GM23338 (cell line): ENCODE results near the gene SPRR2A. TPM values are rescaled to one million over a fixed set of nuclear protein-coding genes. Genes with fewer than 3 reads are reported as not detected.

Experiments
- ATAC-seq: fragments of 200-7000 bp; cut with Tn5 transposase; 3 replicates; pipeline ENCODE4 v1.9.1; 2020
- DNase-seq: peaks from one replicate; pipeline ENCODE4 v3.0.0-alpha.2; 2015; ENCODE audit warnings: low spot score
- H2AFZ ChIP-seq: fragments of 200-600 bp; sonication (generic); 2 replicates; pipeline ENCODE4 v1.8.0; 2016; ENCODE audit warnings: antibody characterized with exemption, mild to moderate bottlenecking, moderate library complexity
- H3F3A ChIP-seq: fragments of 200-600 bp; sonication (generic); replicated peaks from 2 replicates; pipeline ENCODE4 v1.8.0; 2017; ENCODE audit warnings: antibody characterized with exemption, mixed run types, low read depth
- H3K27ac ChIP-seq: fragments of 200-600 bp; sonication (generic); 2 replicates; pipeline ENCODE4 v1.6.1; 2016; ENCODE audit warnings: low read depth
- H3K27me3 ChIP-seq: fragments of 200-600 bp; sonication (generic); 2 replicates; pipeline ENCODE4 v1.8.0; 2016; ENCODE audit warnings: mild to moderate bottlenecking, mixed run types, moderate library complexity; ENCODE audit not compliant: insufficient read depth
- H3K36me3 ChIP-seq: fragments of 200-600 bp; sonication (generic); 2 replicates; pipeline ENCODE4 v1.8.0; 2016; ENCODE audit warnings: mild to moderate bottlenecking; ENCODE audit not compliant: insufficient read depth
- H3K4me1 ChIP-seq: fragments of 200-600 bp; sonication (generic); 2 replicates; pipeline ENCODE4 v1.8.0; 2016; ENCODE audit warnings: mild to moderate bottlenecking, moderate library complexity; ENCODE audit not compliant: insufficient read depth
- H3K4me2 ChIP-seq: fragments of 200-600 bp; sonication (generic); 2 replicates; pipeline ENCODE4 v1.7.1; 2017; ENCODE audit warnings: mixed run types
- H3K4me3 ChIP-seq: fragments of 200-600 bp; sonication (generic); 2 replicates; pipeline ENCODE4 v1.6.1; 2016; ENCODE audit warnings: mixed run types
- H3K79me2 ChIP-seq: fragments of 200-600 bp; sonication (generic); replicated peaks from 2 replicates; pipeline ENCODE4 v1.8.0; 2017; ENCODE audit warnings: mild to moderate bottlenecking; ENCODE audit not compliant: insufficient read depth
- H3K9me2 ChIP-seq: fragments of 200-600 bp; sonication (generic); 2 replicates; pipeline ENCODE4 v1.8.0; 2017; ENCODE audit not compliant: insufficient read depth
- H4K20me1 ChIP-seq: fragments of 200-600 bp; sonication (generic); replicated peaks from 2 replicates; pipeline ENCODE4 v1.8.0; 2017; ENCODE audit warnings: mild to moderate bottlenecking; ENCODE audit not compliant: insufficient read depth
- H3K27ac Mint-ChIP-seq: 2 replicates; pipeline ENCODE4 v1.8.0; 2020; ENCODE audit warnings: inconsistent platforms, mild to moderate bottlenecking, moderate library complexity, mixed read lengths
- H3K27me3 Mint-ChIP-seq: 3 replicates; pipeline ENCODE4 v1.8.0; 2022; ENCODE audit warnings: low read depth, mild to moderate bottlenecking, moderate library complexity, mixed read lengths, inconsistent platforms; ENCODE audit not compliant: insufficient read depth, poor library complexity
- H3K36me3 Mint-ChIP-seq: 3 replicates; pipeline ENCODE4 v1.8.0; 2021; ENCODE audit warnings: low read depth, mild to moderate bottlenecking, inconsistent platforms, moderate library complexity, mixed read lengths
- H3K4me1 Mint-ChIP-seq: 3 replicates; pipeline ENCODE4 v1.8.0; 2020; ENCODE audit warnings: mild to moderate bottlenecking, inconsistent platforms, mixed read lengths
- H3K4me3 Mint-ChIP-seq: 3 replicates; pipeline ENCODE4 v1.8.0; 2021; ENCODE audit warnings: moderate library complexity, mild to moderate bottlenecking, inconsistent platforms, mixed read lengths
- H3K9me3 Mint-ChIP-seq: 3 replicates; pipeline ENCODE4 v1.8.0; 2020; ENCODE audit warnings: moderate library complexity, mild to moderate bottlenecking, inconsistent platforms, mixed read lengths
- EZH2 ChIP-seq: fragments of 200-600 bp; sonication (generic); IDR thresholded peaks from one replicate; pipeline ENCODE4 v1.8.0; 2017; ENCODE audit warnings: antibody characterized with exemption, mild to moderate bottlenecking, low read depth; ENCODE audit not compliant: unreplicated experiment
- NANOG ChIP-seq: IDR thresholded peaks from 2 replicates; pipeline ENCODE4 v1.6.1; 2016; ENCODE audit warnings: antibody characterized with exemption, borderline replicate concordance
- POLR2AphosphoS5 ChIP-seq: IDR thresholded peaks from 2 replicates; pipeline ENCODE4 v1.6.1; 2016; ENCODE audit warnings: antibody characterized with exemption, low read depth
- ZNF462 ChIP-seq: fragments of 250-450 bp; sonication (Bioruptor Pico); IDR thresholded peaks from 2 replicates; pipeline ENCODE4 v1.5.0; 2020; ENCODE audit warnings: mild to moderate bottlenecking, moderate library complexity
- polyA plus RNA-seq: library from polyadenylated mRNA; unstranded; fragments of >200 nt; fragmentation: Nextera tagmentation; extraction: Ambion mirVana; gene quantifications from 2 replicates; pipeline ENCODE4 v1.2.1, GENCODE V29; 2016
- total RNA-seq: library from RNA; depleted of rRNA; stranded (reverse); fragments of >200 nt; shearing (Covaris generic); gene quantifications from 2 replicates; pipeline ENCODE4 v1.2.3, GENCODE V29; 2014
- TF ChIP-seq, protein P1 (sequence below): IDR thresholded peaks from one replicate; pipeline ENCODE4 v1.6.1; 2018; ENCODE audit warnings: antibody characterized with exemption; ENCODE audit not compliant: unreplicated experiment

The SPRR2A gene
- total and polyA plus RNA-seq, 2 experiments from 2014 or later: not detected

DNA sequence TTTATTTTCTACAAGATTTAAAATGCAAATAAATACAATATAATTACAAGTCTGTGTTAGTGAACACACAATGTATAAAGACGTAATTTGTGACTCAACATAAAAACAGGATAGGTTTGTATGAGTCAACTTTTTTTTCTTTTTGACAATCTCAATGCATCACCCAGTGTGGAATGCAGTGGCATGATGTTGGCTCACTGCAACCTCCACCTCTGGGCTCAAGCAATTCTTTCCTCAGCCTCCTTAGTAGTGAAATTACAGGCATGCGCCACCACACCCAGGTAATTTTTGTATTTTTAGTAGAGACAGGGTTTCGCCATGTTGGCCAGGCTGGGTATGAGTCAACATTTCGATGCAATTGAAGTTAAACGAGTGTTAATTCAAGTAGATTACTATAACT lies 42.9 kb upstream of the SPRR2A start (continued):
- TF ChIP-seq ZNF462 (CRISPR knock-in tag) (no peak), EZH2 (no peak), NANOG (no peak)

- Mint-ChIP-seq H3K9me3 (no peaks in the 10 kb centered on the region; the same call in 2 of the 3 replicates), H3K27ac (no peak overlapping the region), H3K36me3 (no peaks in the 10 kb centered on the region), H3K4me3 (no peak overlapping the region), H3K27me3 (peaks cover 4% of the 10 kb centered on the region), H3K4me1 (no peaks in the 10 kb centered on the region; the same call in 2 of the 3 replicates)
- Histone ChIP-seq H3K79me2 (no peaks in the 10 kb centered on the region), H3K9me2 (no peaks in the 10 kb centered on the region), H3K27me3 (no peaks in the 10 kb centered on the region), H3K4me3 (no peak overlapping the region), H3F3A (no peaks in the 10 kb centered on the region), H2AFZ (no peak overlapping the region), H3K27ac (no peak overlapping the region), H3K4me1 (no peaks in the 10 kb centered on the region), H3K4me2 (no peak overlapping the region), H4K20me1 (no peaks in the 10 kb centered on the region), H3K36me3 (no peaks in the 10 kb centered on the region)
- ATAC-seq (no peak), DNase-seq (no peak)
- no peak for TF ChIP-seq ZNF462 (CRISPR knock-in tag)
- no peak for TF ChIP-seq POLR2AphosphoS5
- no peak for TF ChIP-seq NANOG
- TF ChIP-seq, protein P1, sequence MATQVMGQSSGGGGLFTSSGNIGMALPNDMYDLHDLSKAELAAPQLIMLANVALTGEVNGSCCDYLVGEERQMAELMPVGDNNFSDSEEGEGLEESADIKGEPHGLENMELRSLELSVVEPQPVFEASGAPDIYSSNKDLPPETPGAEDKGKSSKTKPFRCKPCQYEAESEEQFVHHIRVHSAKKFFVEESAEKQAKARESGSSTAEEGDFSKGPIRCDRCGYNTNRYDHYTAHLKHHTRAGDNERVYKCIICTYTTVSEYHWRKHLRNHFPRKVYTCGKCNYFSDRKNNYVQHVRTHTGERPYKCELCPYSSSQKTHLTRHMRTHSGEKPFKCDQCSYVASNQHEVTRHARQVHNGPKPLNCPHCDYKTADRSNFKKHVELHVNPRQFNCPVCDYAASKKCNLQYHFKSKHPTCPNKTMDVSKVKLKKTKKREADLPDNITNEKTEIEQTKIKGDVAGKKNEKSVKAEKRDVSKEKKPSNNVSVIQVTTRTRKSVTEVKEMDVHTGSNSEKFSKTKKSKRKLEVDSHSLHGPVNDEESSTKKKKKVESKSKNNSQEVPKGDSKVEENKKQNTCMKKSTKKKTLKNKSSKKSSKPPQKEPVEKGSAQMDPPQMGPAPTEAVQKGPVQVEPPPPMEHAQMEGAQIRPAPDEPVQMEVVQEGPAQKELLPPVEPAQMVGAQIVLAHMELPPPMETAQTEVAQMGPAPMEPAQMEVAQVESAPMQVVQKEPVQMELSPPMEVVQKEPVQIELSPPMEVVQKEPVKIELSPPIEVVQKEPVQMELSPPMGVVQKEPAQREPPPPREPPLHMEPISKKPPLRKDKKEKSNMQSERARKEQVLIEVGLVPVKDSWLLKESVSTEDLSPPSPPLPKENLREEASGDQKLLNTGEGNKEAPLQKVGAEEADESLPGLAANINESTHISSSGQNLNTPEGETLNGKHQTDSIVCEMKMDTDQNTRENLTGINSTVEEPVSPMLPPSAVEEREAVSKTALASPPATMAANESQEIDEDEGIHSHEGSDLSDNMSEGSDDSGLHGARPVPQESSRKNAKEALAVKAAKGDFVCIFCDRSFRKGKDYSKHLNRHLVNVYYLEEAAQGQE: no peak
Observed at GRCh38 chr1:153099461-153100045, 42.2 kb upstream of the SPRR2A start.
